RWPE2 (cell line): ENCODE measurements around the gene LMCD1.

Source experiments
- ATAC-seq: fragments of 200-7000 bp; cut with Tn5 transposase; 3 replicates; pipeline ENCODE4 v1.9.1; 2021; ENCODE audit warnings: low read depth
- DNase-seq: peaks from one replicate; pipeline ENCODE4 v3.0.0-alpha.2; 2020; ENCODE audit warnings: low spot score
- H3K27ac ChIP-seq: fragments of 450-650 bp; 2 replicates; pipeline ENCODE4 v1.5.1; 2017; ENCODE audit warnings: mild to moderate bottlenecking; ENCODE audit not compliant: poor library complexity, severe bottlenecking
- H3K27me3 ChIP-seq: fragments of 250-450 bp; sonication (Bioruptor Pico); 2 replicates; pipeline ENCODE4 v1.5.1; 2021; ENCODE audit warnings: mild to moderate bottlenecking, moderate library complexity; ENCODE audit not compliant: insufficient read depth, poor library complexity, severe bottlenecking
- H3K36me3 ChIP-seq: fragments of 250-450 bp; sonication (Bioruptor Pico); 2 replicates; pipeline ENCODE4 v1.5.1; 2020; ENCODE audit warnings: low read depth, mild to moderate bottlenecking, moderate library complexity
- H3K4me1 ChIP-seq: fragments of 250-450 bp; sonication (Bioruptor Pico); 2 replicates; pipeline ENCODE4 v1.5.1; 2021; ENCODE audit warnings: mild to moderate bottlenecking, moderate library complexity; ENCODE audit not compliant: insufficient read depth, poor library complexity, severe bottlenecking
- H3K4me3 ChIP-seq: fragments of 250-450 bp; sonication (Bioruptor Pico); 2 replicates; pipeline ENCODE4 v1.5.1; 2021; ENCODE audit warnings: mild to moderate bottlenecking, moderate library complexity; ENCODE audit not compliant: severe bottlenecking
- H3K9me3 ChIP-seq: fragments of 250-450 bp; sonication (Bioruptor Pico); 2 replicates; pipeline ENCODE4 v1.5.1; 2021; ENCODE audit warnings: mild to moderate bottlenecking, moderate library complexity; ENCODE audit not compliant: severe bottlenecking
- TF ChIP-seq, protein P1 (sequence below): fragments of 450-650 bp; IDR thresholded peaks from one replicate; pipeline ENCODE4 v1.5.1; 2017; ENCODE audit warnings: mild to moderate bottlenecking, moderate library complexity; ENCODE audit not compliant: poor library complexity, severe bottlenecking

The LMCD1 gene

DNA sequence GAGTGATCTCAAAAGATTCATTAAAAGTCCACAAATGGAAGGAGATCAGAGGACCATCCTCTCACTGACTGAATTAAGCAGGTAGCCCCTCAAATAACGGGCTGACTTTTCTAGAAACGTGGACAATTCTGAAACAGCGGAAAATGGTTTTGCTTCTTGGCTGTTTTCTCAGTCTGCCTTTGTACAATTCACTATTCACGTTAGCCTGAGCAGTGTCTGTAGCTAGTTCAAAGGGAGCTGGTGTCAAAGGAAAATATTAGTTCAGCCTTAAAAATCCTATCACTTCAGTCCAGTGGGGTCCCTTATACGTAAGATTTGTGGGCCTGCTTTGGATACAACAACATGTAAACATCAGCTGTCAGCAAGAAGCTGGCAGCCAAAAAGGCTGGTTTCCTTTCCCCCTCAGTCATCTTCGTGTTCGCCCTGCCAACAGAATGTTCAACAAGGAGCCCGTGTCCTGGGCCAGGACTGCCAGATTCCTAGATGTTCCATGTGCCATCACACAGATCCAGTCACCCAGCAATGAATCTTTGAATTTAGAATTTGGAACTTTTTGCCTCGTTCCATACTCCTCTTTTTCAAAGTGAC is 19.3 kb downstream of the LMCD1 start:
- no peak overlapping the region for H3K4me3 ChIP-seq
- no peak for ATAC-seq
- H3K27me3 ChIP-seq, result no peaks in the 10 kb centered on the region
- H3K36me3 ChIP-seq, result peaks cover 5% of the 10 kb centered on the region; the same call in 1 of the 2 replicates
- no peak overlapping the region for H3K27ac ChIP-seq
- H3K9me3 ChIP-seq, result no peaks in the 10 kb centered on the region
- DNase-seq, result no peak
- TF ChIP-seq, protein P1, sequence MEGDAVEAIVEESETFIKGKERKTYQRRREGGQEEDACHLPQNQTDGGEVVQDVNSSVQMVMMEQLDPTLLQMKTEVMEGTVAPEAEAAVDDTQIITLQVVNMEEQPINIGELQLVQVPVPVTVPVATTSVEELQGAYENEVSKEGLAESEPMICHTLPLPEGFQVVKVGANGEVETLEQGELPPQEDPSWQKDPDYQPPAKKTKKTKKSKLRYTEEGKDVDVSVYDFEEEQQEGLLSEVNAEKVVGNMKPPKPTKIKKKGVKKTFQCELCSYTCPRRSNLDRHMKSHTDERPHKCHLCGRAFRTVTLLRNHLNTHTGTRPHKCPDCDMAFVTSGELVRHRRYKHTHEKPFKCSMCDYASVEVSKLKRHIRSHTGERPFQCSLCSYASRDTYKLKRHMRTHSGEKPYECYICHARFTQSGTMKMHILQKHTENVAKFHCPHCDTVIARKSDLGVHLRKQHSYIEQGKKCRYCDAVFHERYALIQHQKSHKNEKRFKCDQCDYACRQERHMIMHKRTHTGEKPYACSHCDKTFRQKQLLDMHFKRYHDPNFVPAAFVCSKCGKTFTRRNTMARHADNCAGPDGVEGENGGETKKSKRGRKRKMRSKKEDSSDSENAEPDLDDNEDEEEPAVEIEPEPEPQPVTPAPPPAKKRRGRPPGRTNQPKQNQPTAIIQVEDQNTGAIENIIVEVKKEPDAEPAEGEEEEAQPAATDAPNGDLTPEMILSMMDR, result no peak
- peaks cover 4% of the 10 kb centered on the region for H3K4me1 ChIP-seq

DNA sequence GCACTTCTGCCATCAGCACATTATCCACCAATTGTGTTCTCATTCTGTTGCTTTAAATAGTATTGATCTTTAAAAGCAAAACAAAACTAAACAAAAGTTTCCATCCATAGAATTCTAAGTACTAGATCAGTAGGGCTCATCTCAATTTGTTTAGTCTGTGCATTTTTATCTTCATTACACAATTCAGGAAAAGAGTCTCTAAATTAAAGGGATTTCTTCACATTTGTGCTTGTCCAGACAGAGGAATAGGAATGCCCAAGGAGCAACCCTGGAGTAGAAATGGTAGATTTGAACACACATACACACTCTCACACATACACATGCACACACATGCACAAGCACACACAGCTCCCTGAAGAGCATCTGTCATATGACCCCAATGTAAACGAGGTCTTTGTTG is 21.4 kb downstream of the LMCD1 start:
- Histone ChIP-seq H3K27ac (no peak overlapping the region), H3K4me3 (no peak overlapping the region), H3K27me3 (no peaks in the 10 kb centered on the region), H3K36me3 (no peaks in the 10 kb centered on the region), H3K4me1 (peaks cover 4% of the 10 kb centered on the region), H3K9me3 (no peaks in the 10 kb centered on the region)
- TF ChIP-seq, protein P1, result no peak
- ATAC-seq (no peak), DNase-seq (no peak)

DNA sequence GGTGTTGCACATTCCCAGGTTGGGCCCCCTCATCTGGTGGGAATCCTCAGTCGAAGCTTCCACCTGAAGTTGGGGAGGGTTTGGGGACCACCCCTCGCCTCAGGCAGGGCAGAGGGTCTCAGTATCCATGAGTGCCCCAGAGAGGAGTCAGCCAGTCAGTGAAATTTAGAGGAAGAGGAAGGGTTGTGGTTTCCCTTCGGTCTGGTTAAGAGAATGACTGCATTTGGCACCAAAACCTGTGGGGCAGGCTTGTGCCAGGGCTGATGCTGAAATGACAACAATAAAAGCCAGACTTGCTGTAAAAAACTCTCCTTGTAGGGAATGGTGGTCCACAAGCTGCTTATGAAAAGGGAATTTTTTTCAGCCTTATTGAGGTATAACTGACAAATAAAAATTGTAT is 22.6 kb downstream of the LMCD1 start:
- Histone ChIP-seq H3K9me3 (no peaks in the 10 kb centered on the region), H3K36me3 (no peaks in the 10 kb centered on the region), H3K4me1 (peaks cover 4% of the 10 kb centered on the region), H3K4me3 (no peak overlapping the region), H3K27me3 (no peaks in the 10 kb centered on the region), H3K27ac (no peak overlapping the region)
- DNase-seq, result no peak
- TF ChIP-seq, protein P1, result no peak
- no peak for ATAC-seq

DNA sequence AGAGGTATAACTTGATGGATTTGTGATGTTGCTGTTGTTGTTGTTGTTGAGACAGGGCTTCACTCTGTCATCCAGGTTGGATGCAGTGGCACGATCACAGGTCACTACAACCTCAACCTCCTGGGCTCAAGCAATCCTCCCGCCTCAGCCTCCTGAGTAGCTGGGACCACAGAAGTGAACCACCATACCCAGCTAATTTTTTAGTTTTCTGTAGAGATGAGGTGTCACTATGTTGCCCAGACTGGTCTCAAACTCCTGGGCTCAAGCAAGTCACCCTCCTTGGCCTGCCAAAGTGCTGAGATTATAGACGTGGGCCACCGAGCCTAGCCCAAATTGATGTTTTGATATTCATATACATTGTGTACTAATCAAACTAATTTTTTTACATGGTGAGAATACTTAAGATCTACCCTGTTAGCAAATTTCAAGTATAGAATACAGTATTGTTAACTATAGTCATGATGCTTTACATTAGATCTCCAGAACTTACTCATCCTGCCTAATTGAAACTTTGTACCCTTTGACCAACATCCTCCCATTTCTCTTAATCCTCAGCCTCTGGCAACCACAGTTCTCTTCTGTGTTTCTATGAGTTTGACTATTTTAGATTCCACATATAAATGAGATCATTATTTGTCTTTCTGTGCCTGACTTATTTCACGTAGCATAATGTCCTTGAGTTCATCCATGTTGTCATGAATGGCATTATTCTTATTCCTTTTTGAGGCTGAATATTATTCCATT is 23.2 kb downstream of the LMCD1 start:
- no peak for ATAC-seq
- Histone ChIP-seq H3K36me3 (no peaks in the 10 kb centered on the region), H3K9me3 (no peaks in the 10 kb centered on the region), H3K27ac (no peak overlapping the region), H3K4me3 (no peak overlapping the region), H3K27me3 (no peaks in the 10 kb centered on the region), H3K4me1 (peaks cover 5% of the 10 kb centered on the region)
- TF ChIP-seq, protein P1, result no peak
- no peak for DNase-seq

DNA sequence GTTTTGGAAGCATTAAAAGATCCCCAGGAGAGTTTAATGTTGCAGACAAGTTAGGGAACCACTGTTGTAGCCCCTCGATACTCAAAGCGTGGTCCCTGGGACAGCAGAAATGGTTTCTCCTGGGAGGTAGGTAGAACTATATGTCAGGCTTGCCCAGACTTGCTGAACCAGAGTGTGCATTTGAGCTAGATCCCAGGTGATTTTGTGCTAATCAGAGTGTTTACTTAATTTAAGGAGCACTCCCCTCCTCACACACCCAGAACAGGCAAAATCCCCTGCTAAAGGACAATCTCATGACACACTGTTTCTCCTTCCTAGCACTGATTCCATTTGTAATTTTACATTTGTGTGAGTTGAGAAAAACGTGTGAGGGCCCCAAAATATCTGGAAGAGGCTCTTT is 24.3 kb downstream of the LMCD1 start:
- no peaks in the 10 kb centered on the region for H3K27me3 ChIP-seq
- H3K36me3 ChIP-seq, result no peaks in the 10 kb centered on the region
- H3K4me1 ChIP-seq, result peaks cover 12% of the 10 kb centered on the region
- no peak overlapping the region for H3K27ac ChIP-seq
- TF ChIP-seq, protein P1, result no peak
- ATAC-seq, result no peak
- no peak for DNase-seq
- no peaks in the 10 kb centered on the region for H3K9me3 ChIP-seq
- no peak overlapping the region for H3K4me3 ChIP-seq
